OCI-LY1 (cell line): ENCODE results near the gene KICS2.
"Not testable (repeated sequence)": the region's sequence is repeated elsewhere in the genome, so short reads cannot be mapped to it uniquely, and the experiment has no call there.

Experiments
- H2AFZ ChIP-seq: fragments of 200-600 bp; sonication (generic), shearing (Covaris generic); 2 replicates; pipeline ENCODE4 v1.6.0; 2014; ENCODE audit warnings: antibody characterized with exemption, mild to moderate bottlenecking, low read length
- H3F3A ChIP-seq: fragments of 200-600 bp; sonication (generic), shearing (Covaris generic); 2 replicates; pipeline ENCODE4 v1.6.0; 2014; ENCODE audit warnings: mild to moderate bottlenecking, antibody characterized with exemption, low read length, moderate library complexity; ENCODE audit not compliant: insufficient read depth
- H3K27ac ChIP-seq: fragments of 200-600 bp; sonication (generic); 2 replicates; pipeline ENCODE4 v1.5.1; 2014; ENCODE audit warnings: low read length, mixed run types, mild to moderate bottlenecking, low read depth; ENCODE audit not compliant: poor library complexity, severe bottlenecking
- H3K27me3 ChIP-seq: fragments of 200-600 bp; sonication (generic); 2 replicates; pipeline ENCODE4 v1.6.0; 2014; ENCODE audit warnings: antibody characterized with exemption, mild to moderate bottlenecking, low read length, moderate library complexity; ENCODE audit not compliant: insufficient read depth
- H3K36me3 ChIP-seq: fragments of 200-600 bp; sonication (generic); 2 replicates; pipeline ENCODE4 v1.6.1; 2014; ENCODE audit warnings: mild to moderate bottlenecking, antibody characterized with exemption, low read length, moderate library complexity, mixed read lengths; ENCODE audit not compliant: insufficient read depth
- H3K4me1 ChIP-seq: fragments of 200-600 bp; sonication (generic); 2 replicates; pipeline ENCODE4 v1.5.1; 2014; ENCODE audit warnings: mild to moderate bottlenecking, low read length, moderate library complexity; ENCODE audit not compliant: insufficient read depth, severe bottlenecking
- H3K4me2 ChIP-seq: fragments of 200-600 bp; sonication (generic), shearing (Covaris generic); 2 replicates; pipeline ENCODE4 v1.6.1; 2014; ENCODE audit warnings: low read length
- H3K4me3 ChIP-seq: fragments of 200-600 bp; sonication (generic); 2 replicates; pipeline ENCODE4 v1.5.1; 2014; ENCODE audit warnings: low read length, low read depth, mild to moderate bottlenecking, mixed read lengths; ENCODE audit not compliant: poor library complexity, severe bottlenecking
- H3K79me2 ChIP-seq: fragments of 200-600 bp; shearing (Covaris generic); 2 replicates; pipeline ENCODE4 v1.6.1; 2016; ENCODE audit warnings: mixed run types, low read length, mixed read lengths; ENCODE audit not compliant: insufficient read depth
- H3K9ac ChIP-seq: fragments of 200-600 bp; sonication (generic), shearing (Covaris generic); 2 replicates; pipeline ENCODE4 v1.6.1; 2014; ENCODE audit warnings: mild to moderate bottlenecking, low read length, mixed read lengths
- H3K9me2 ChIP-seq: fragments of 200-600 bp; sonication (generic), shearing (Covaris generic); 2 replicates; pipeline ENCODE4 v1.6.1; 2014; ENCODE audit warnings: low read depth, mild to moderate bottlenecking, low read length, mixed read lengths
- H3K9me3 ChIP-seq: fragments of 200-600 bp; shearing (Covaris generic); 2 replicates; pipeline ENCODE4 v1.6.1; 2014; ENCODE audit warnings: low read length, mixed read lengths
- H4K20me1 ChIP-seq: fragments of 200-600 bp; sonication (generic), shearing (Covaris generic); 2 replicates; pipeline ENCODE4 v1.6.0; 2016; ENCODE audit warnings: mild to moderate bottlenecking, low read length; ENCODE audit not compliant: insufficient read depth
- CTCF ChIP-seq: fragments of 200-600 bp; sonication (generic), shearing (Covaris generic); IDR thresholded peaks from 2 replicates; pipeline ENCODE4 v1.5.1; 2017; ENCODE audit warnings: mild to moderate bottlenecking, antibody characterized with exemption, low read length, moderate library complexity, mixed read lengths
- EZH2 ChIP-seq: fragments of 200-600 bp; sonication (generic), shearing (Covaris generic); IDR thresholded peaks from 2 replicates; pipeline ENCODE4 v1.8.0; 2017; ENCODE audit warnings: borderline replicate concordance, mixed run types, mild to moderate bottlenecking, antibody characterized with exemption, low read length, moderate library complexity, mixed read lengths

KICS2 gene

GRCh38 chr12:64203775-64204174 lies 18.3 kb downstream of the KICS2 start:
- Histone ChIP-seq H2AFZ (no peak overlapping the region), H3K9me3 (no peaks in the 10 kb centered on the region), H3K9ac (no peak overlapping the region), H3K4me1 (no peaks in the 10 kb centered on the region), H3K27ac (no peak overlapping the region), H4K20me1 (no peaks in the 10 kb centered on the region), H3K79me2 (no peaks in the 10 kb centered on the region), H3K9me2 (no peaks in the 10 kb centered on the region), H3K36me3 (peaks cover 13% of the 10 kb centered on the region), H3K27me3 (no peaks in the 10 kb centered on the region), H3F3A (no peaks in the 10 kb centered on the region), H3K4me3 (no peak overlapping the region), H3K4me2 (no peak overlapping the region)
- TF ChIP-seq EZH2 (no peak), CTCF (no peak)

- Histone ChIP-seq H3K9me3 (no peaks in the 10 kb centered on the region), H3K9ac (no peak overlapping the region), H4K20me1 (no peaks in the 10 kb centered on the region), H3K4me3 (no peak overlapping the region), H3K36me3 (peaks cover 13% of the 10 kb centered on the region), H3F3A (no peaks in the 10 kb centered on the region), H3K27ac (no peak overlapping the region), H3K79me2 (no peaks in the 10 kb centered on the region), H3K9me2 (no peaks in the 10 kb centered on the region), H3K4me1 (no peaks in the 10 kb centered on the region), H3K4me2 (no peak overlapping the region), H3K27me3 (no peaks in the 10 kb centered on the region), H2AFZ (no peak overlapping the region)
- TF ChIP-seq CTCF (no peak), EZH2 (no peak)
These were observed 19.1 kb downstream of the KICS2 start for GRCh38 chr12:64203036-64203435.

GRCh38 chr12:64195841-64196240 lies 26.3 kb downstream of the KICS2 start:
- not testable (repeated sequence) for H3K27me3 ChIP-seq

GRCh38 chr12:64194333-64195149 lies 27.6 kb downstream of the KICS2 start:
- Histone ChIP-seq H3K9me2 (no peaks in the 10 kb centered on the region), H3K27ac (no peak overlapping the region), H2AFZ (no peak overlapping the region), H3K79me2 (no peaks in the 10 kb centered on the region), H3K4me3 (no peak overlapping the region), H3K9me3 (no peaks in the 10 kb centered on the region), H3K4me2 (no peak overlapping the region), H4K20me1 (no peaks in the 10 kb centered on the region), H3F3A (no peaks in the 10 kb centered on the region), H3K36me3 (peaks cover 22% of the 10 kb centered on the region), H3K27me3 (no peaks in the 10 kb centered on the region), H3K9ac (no peak overlapping the region), H3K4me1 (no peaks in the 10 kb centered on the region)
- no peak for TF ChIP-seq EZH2
- TF ChIP-seq CTCF: no peak

More at GRCh38 chr12:64195841-64196240, 26.3 kb downstream of the KICS2 start:
- not testable (repeated sequence) for H3K9me3 ChIP-seq, H3K4me2 ChIP-seq, H3K9me2 ChIP-seq, H4K20me1 ChIP-seq, H2AFZ ChIP-seq, H3F3A ChIP-seq, H3K9ac ChIP-seq, H3K27ac ChIP-seq, H3K4me3 ChIP-seq, H3K4me1 ChIP-seq, H3K79me2 ChIP-seq
- peaks cover 22% of the 10 kb centered on the region for H3K36me3 ChIP-seq
